GM23338 (cell line): ENCODE data around the gene STARD3. TPM values are rescaled to one million over a fixed set of nuclear protein-coding genes. Genes with fewer than 3 reads are reported as not detected.

Experiments
- ATAC-seq: fragments of 200-7000 bp; cut with Tn5 transposase; 3 replicates; pipeline ENCODE4 v1.9.1; 2020
- DNase-seq: peaks from one replicate; pipeline ENCODE4 v3.0.0-alpha.2; 2015; ENCODE audit warnings: low spot score
- H2AFZ ChIP-seq: fragments of 200-600 bp; sonication (generic); 2 replicates; pipeline ENCODE4 v1.8.0; 2016; ENCODE audit warnings: antibody characterized with exemption, mild to moderate bottlenecking, moderate library complexity
- H3F3A ChIP-seq: fragments of 200-600 bp; sonication (generic); replicated peaks from 2 replicates; pipeline ENCODE4 v1.8.0; 2017; ENCODE audit warnings: antibody characterized with exemption, mixed run types, low read depth
- H3K27ac ChIP-seq: fragments of 200-600 bp; sonication (generic); 2 replicates; pipeline ENCODE4 v1.6.1; 2016; ENCODE audit warnings: low read depth
- H3K27me3 ChIP-seq: fragments of 200-600 bp; sonication (generic); 2 replicates; pipeline ENCODE4 v1.8.0; 2016; ENCODE audit warnings: mild to moderate bottlenecking, mixed run types, moderate library complexity; ENCODE audit not compliant: insufficient read depth
- H3K36me3 ChIP-seq: fragments of 200-600 bp; sonication (generic); 2 replicates; pipeline ENCODE4 v1.8.0; 2016; ENCODE audit warnings: mild to moderate bottlenecking; ENCODE audit not compliant: insufficient read depth
- H3K4me1 ChIP-seq: fragments of 200-600 bp; sonication (generic); 2 replicates; pipeline ENCODE4 v1.8.0; 2016; ENCODE audit warnings: mild to moderate bottlenecking, moderate library complexity; ENCODE audit not compliant: insufficient read depth
- H3K4me2 ChIP-seq: fragments of 200-600 bp; sonication (generic); 2 replicates; pipeline ENCODE4 v1.7.1; 2017; ENCODE audit warnings: mixed run types
- H3K4me3 ChIP-seq: fragments of 200-600 bp; sonication (generic); 2 replicates; pipeline ENCODE4 v1.6.1; 2016; ENCODE audit warnings: mixed run types
- H3K79me2 ChIP-seq: fragments of 200-600 bp; sonication (generic); replicated peaks from 2 replicates; pipeline ENCODE4 v1.8.0; 2017; ENCODE audit warnings: mild to moderate bottlenecking; ENCODE audit not compliant: insufficient read depth
- H3K9me2 ChIP-seq: fragments of 200-600 bp; sonication (generic); 2 replicates; pipeline ENCODE4 v1.8.0; 2017; ENCODE audit not compliant: insufficient read depth
- H4K20me1 ChIP-seq: fragments of 200-600 bp; sonication (generic); replicated peaks from 2 replicates; pipeline ENCODE4 v1.8.0; 2017; ENCODE audit warnings: mild to moderate bottlenecking; ENCODE audit not compliant: insufficient read depth
- H3K27ac Mint-ChIP-seq: 2 replicates; pipeline ENCODE4 v1.8.0; 2020; ENCODE audit warnings: inconsistent platforms, mild to moderate bottlenecking, moderate library complexity, mixed read lengths
- H3K27me3 Mint-ChIP-seq: 3 replicates; pipeline ENCODE4 v1.8.0; 2022; ENCODE audit warnings: low read depth, mild to moderate bottlenecking, moderate library complexity, mixed read lengths, inconsistent platforms; ENCODE audit not compliant: insufficient read depth, poor library complexity
- H3K36me3 Mint-ChIP-seq: 3 replicates; pipeline ENCODE4 v1.8.0; 2021; ENCODE audit warnings: low read depth, mild to moderate bottlenecking, inconsistent platforms, moderate library complexity, mixed read lengths
- H3K4me1 Mint-ChIP-seq: 3 replicates; pipeline ENCODE4 v1.8.0; 2020; ENCODE audit warnings: mild to moderate bottlenecking, inconsistent platforms, mixed read lengths
- H3K4me3 Mint-ChIP-seq: 3 replicates; pipeline ENCODE4 v1.8.0; 2021; ENCODE audit warnings: moderate library complexity, mild to moderate bottlenecking, inconsistent platforms, mixed read lengths
- H3K9me3 Mint-ChIP-seq: 3 replicates; pipeline ENCODE4 v1.8.0; 2020; ENCODE audit warnings: moderate library complexity, mild to moderate bottlenecking, inconsistent platforms, mixed read lengths
- CREB1 ChIP-seq: fragments of 250-450 bp; sonication (Bioruptor Pico); IDR thresholded peaks from 2 replicates; pipeline ENCODE4 v1.5.0; 2020; ENCODE audit warnings: low read depth, mild to moderate bottlenecking, moderate library complexity
- EZH2 ChIP-seq: fragments of 200-600 bp; sonication (generic); IDR thresholded peaks from one replicate; pipeline ENCODE4 v1.8.0; 2017; ENCODE audit warnings: antibody characterized with exemption, mild to moderate bottlenecking, low read depth; ENCODE audit not compliant: unreplicated experiment
- EZH2phosphoT487 ChIP-seq: fragments of 200-600 bp; sonication (generic); IDR thresholded peaks from one replicate; pipeline ENCODE4 v1.8.1; 2018; ENCODE audit warnings: antibody characterized with exemption; ENCODE audit not compliant: unreplicated experiment
- JUNB ChIP-seq: IDR thresholded peaks from one replicate; pipeline ENCODE4 v1.6.1; 2016; ENCODE audit warnings: antibody characterized with exemption; ENCODE audit not compliant: unreplicated experiment
- NANOG ChIP-seq: IDR thresholded peaks from 2 replicates; pipeline ENCODE4 v1.6.1; 2016; ENCODE audit warnings: antibody characterized with exemption, borderline replicate concordance
- POLR2AphosphoS5 ChIP-seq: IDR thresholded peaks from 2 replicates; pipeline ENCODE4 v1.6.1; 2016; ENCODE audit warnings: antibody characterized with exemption, low read depth
- STAT1 ChIP-seq: IDR thresholded peaks from one replicate; pipeline ENCODE4 v1.6.1; 2016; ENCODE audit warnings: antibody characterized with exemption; ENCODE audit not compliant: unreplicated experiment
- ZNF114 ChIP-seq: fragments of 250-450 bp; sonication (Bioruptor Pico); IDR thresholded peaks from 2 replicates; pipeline ENCODE4 v1.5.0; 2020; ENCODE audit warnings: mild to moderate bottlenecking, moderate library complexity
- ZNF331 ChIP-seq: fragments of 250-450 bp; sonication (Bioruptor Pico); IDR thresholded peaks from 2 replicates; pipeline ENCODE4 v1.5.0; 2020; ENCODE audit warnings: low read depth, mild to moderate bottlenecking, moderate library complexity
- polyA plus RNA-seq: library from polyadenylated mRNA; unstranded; fragments of >200 nt; fragmentation: Nextera tagmentation; extraction: Ambion mirVana; gene quantifications from 2 replicates; pipeline ENCODE4 v1.2.1, GENCODE V29; 2016
- total RNA-seq: library from RNA; depleted of rRNA; stranded (reverse); fragments of >200 nt; shearing (Covaris generic); gene quantifications from 2 replicates; pipeline ENCODE4 v1.2.3, GENCODE V29; 2014
- TF ChIP-seq, protein P1 (sequence below), 2 experiments: fragments of 200-600 bp in 1 of 2; sonication (generic) in 1 of 2; conservative IDR thresholded peaks; 2 replicates each; pipeline versions ENCODE4 v1.5.1 to v1.6.1; 2016 to 2017; ENCODE audit warnings: antibody characterized with exemption in 2 of 2, low read depth in 2 of 2, mild to moderate bottlenecking in 2 of 2, moderate library complexity in 1 of 2
- TF ChIP-seq, protein P2 (sequence below): fragments of 250-450 bp; sonication (Bioruptor Pico); IDR thresholded peaks from 2 replicates; pipeline ENCODE4 v1.5.0; 2020; ENCODE audit warnings: mild to moderate bottlenecking, moderate library complexity
- TF ChIP-seq, protein P3 (sequence below): IDR thresholded peaks from one replicate; pipeline ENCODE4 v1.6.1; 2018; ENCODE audit warnings: antibody characterized with exemption; ENCODE audit not compliant: unreplicated experiment
- TF ChIP-seq, protein P4 (sequence below): IDR thresholded peaks from 2 replicates; pipeline ENCODE4 v1.6.1; 2016; ENCODE audit warnings: antibody characterized with exemption

Gene STARD3
- total and polyA plus RNA-seq, 2 experiments from 2014 or later = 26.4 to 53.3 TPM

DNA sequence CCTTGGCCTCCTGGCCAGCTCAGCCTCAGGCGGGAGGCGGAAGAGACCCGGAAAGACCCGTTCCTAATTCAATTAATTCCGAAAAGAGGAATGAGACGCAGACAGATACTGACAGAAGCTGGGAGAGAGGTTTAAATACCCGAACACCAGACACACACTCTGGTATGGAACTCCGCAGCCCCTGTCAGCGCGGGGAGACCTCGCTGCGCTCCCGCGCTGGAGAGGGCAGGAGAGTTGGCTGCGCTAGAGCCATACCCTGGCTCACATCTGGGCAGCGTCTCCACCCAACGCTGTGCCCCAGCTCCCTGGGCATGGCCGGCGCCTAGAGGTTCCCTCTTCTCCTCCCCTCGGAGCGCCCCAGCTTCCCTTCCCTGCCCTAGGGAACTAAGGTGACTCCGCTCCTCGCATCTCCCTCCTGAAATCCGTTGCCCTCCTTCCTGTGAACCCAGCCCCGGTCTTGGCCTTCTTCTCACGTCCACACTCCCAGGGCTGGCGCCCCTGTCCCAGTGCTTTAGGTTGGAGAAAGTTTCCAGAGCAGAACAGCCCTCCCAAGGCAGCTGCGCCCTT lies 37.2 kb upstream of the STARD3 start:
- Histone ChIP-seq H3K4me3 (peak overlapping the region; percentile 36), H4K20me1 (peaks cover 19% of the 10 kb centered on the region), H3K36me3 (no peaks in the 10 kb centered on the region), H3K27me3 (peaks cover 100% of the 10 kb centered on the region), H2AFZ (no peak overlapping the region), H3F3A (peaks cover 60% of the 10 kb centered on the region), H3K79me2 (no peaks in the 10 kb centered on the region), H3K9me2 (no peaks in the 10 kb centered on the region), H3K4me1 (peaks cover 78% of the 10 kb centered on the region), H3K4me2 (peak overlapping the region; percentile 72), H3K27ac (no peak overlapping the region)
- ATAC-seq (peak; percentile 4), DNase-seq (peak; percentile 58)
- H3K36me3 Mint-ChIP-seq = no peaks in the 10 kb centered on the region
- peaks cover 99% of the 10 kb centered on the region for H3K27me3 Mint-ChIP-seq
- no peaks in the 10 kb centered on the region for H3K9me3 Mint-ChIP-seq
- peaks cover 67% of the 10 kb centered on the region for H3K4me1 Mint-ChIP-seq
- TF ChIP-seq EZH2phosphoT487 (no peak), CREB1 (no peak), POLR2AphosphoS5 (no peak), NANOG (no peak), ZNF114 (CRISPR knock-in tag) (no peak), JUNB (no peak), EZH2 (no peak), STAT1 (no peak), ZNF331 (no peak)
- TF ChIP-seq, protein P1, sequence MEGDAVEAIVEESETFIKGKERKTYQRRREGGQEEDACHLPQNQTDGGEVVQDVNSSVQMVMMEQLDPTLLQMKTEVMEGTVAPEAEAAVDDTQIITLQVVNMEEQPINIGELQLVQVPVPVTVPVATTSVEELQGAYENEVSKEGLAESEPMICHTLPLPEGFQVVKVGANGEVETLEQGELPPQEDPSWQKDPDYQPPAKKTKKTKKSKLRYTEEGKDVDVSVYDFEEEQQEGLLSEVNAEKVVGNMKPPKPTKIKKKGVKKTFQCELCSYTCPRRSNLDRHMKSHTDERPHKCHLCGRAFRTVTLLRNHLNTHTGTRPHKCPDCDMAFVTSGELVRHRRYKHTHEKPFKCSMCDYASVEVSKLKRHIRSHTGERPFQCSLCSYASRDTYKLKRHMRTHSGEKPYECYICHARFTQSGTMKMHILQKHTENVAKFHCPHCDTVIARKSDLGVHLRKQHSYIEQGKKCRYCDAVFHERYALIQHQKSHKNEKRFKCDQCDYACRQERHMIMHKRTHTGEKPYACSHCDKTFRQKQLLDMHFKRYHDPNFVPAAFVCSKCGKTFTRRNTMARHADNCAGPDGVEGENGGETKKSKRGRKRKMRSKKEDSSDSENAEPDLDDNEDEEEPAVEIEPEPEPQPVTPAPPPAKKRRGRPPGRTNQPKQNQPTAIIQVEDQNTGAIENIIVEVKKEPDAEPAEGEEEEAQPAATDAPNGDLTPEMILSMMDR (conservative IDR thresholded peaks at IDR 0.05; ENCODE audit: low read depth in 2 of 2) = no peak
- TF ChIP-seq, protein P2, sequence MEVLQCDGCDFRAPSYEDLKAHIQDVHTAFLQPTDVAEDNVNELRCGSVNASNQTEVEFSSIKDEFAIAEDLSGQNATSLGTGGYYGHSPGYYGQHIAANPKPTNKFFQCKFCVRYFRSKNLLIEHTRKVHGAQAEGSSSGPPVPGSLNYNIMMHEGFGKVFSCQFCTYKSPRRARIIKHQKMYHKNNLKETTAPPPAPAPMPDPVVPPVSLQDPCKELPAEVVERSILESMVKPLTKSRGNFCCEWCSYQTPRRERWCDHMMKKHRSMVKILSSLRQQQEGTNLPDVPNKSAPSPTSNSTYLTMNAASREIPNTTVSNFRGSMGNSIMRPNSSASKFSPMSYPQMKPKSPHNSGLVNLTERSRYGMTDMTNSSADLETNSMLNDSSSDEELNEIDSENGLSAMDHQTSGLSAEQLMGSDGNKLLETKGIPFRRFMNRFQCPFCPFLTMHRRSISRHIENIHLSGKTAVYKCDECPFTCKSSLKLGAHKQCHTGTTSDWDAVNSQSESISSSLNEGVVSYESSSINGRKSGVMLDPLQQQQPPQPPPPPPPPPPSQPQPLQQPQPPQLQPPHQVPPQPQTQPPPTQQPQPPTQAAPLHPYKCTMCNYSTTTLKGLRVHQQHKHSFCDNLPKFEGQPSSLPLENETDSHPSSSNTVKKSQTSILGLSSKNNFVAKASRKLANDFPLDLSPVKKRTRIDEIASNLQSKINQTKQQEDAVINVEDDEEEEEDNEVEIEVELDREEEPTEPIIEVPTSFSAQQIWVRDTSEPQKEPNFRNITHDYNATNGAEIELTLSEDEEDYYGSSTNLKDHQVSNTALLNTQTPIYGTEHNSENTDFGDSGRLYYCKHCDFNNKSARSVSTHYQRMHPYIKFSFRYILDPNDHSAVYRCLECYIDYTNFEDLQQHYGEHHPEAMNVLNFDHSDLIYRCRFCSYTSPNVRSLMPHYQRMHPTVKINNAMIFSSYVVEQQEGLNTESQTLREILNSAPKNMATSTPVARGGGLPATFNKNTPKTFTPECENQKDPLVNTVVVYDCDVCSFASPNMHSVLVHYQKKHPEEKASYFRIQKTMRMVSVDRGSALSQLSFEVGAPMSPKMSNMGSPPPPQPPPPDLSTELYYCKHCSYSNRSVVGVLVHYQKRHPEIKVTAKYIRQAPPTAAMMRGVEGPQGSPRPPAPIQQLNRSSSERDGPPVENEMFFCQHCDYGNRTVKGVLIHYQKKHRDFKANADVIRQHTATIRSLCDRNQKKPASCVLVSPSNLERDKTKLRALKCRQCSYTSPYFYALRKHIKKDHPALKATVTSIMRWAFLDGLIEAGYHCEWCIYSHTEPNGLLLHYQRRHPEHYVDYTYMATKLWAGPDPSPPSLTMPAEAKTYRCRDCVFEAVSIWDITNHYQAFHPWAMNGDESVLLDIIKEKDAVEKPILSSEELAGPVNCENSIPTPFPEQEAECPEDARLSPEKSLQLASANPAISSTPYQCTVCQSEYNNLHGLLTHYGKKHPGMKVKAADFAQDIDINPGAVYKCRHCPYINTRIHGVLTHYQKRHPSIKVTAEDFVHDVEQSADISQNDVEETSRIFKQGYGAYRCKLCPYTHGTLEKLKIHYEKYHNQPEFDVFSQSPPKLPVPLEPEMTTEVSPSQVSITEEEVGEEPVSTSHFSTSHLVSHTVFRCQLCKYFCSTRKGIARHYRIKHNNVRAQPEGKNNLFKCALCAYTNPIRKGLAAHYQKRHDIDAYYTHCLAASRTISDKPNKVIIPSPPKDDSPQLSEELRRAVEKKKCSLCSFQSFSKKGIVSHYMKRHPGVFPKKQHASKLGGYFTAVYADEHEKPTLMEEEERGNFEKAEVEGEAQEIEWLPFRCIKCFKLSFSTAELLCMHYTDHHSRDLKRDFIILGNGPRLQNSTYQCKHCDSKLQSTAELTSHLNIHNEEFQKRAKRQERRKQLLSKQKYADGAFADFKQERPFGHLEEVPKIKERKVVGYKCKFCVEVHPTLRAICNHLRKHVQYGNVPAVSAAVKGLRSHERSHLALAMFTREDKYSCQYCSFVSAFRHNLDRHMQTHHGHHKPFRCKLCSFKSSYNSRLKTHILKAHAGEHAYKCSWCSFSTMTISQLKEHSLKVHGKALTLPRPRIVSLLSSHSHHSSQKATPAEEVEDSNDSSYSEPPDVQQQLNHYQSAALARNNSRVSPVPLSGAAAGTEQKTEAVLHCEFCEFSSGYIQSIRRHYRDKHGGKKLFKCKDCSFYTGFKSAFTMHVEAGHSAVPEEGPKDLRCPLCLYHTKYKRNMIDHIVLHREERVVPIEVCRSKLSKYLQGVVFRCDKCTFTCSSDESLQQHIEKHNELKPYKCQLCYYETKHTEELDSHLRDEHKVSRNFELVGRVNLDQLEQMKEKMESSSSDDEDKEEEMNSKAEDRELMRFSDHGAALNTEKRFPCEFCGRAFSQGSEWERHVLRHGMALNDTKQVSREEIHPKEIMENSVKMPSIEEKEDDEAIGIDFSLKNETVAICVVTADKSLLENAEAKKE (CRISPR knock-in tag) = no peak
- TF ChIP-seq, protein P3, sequence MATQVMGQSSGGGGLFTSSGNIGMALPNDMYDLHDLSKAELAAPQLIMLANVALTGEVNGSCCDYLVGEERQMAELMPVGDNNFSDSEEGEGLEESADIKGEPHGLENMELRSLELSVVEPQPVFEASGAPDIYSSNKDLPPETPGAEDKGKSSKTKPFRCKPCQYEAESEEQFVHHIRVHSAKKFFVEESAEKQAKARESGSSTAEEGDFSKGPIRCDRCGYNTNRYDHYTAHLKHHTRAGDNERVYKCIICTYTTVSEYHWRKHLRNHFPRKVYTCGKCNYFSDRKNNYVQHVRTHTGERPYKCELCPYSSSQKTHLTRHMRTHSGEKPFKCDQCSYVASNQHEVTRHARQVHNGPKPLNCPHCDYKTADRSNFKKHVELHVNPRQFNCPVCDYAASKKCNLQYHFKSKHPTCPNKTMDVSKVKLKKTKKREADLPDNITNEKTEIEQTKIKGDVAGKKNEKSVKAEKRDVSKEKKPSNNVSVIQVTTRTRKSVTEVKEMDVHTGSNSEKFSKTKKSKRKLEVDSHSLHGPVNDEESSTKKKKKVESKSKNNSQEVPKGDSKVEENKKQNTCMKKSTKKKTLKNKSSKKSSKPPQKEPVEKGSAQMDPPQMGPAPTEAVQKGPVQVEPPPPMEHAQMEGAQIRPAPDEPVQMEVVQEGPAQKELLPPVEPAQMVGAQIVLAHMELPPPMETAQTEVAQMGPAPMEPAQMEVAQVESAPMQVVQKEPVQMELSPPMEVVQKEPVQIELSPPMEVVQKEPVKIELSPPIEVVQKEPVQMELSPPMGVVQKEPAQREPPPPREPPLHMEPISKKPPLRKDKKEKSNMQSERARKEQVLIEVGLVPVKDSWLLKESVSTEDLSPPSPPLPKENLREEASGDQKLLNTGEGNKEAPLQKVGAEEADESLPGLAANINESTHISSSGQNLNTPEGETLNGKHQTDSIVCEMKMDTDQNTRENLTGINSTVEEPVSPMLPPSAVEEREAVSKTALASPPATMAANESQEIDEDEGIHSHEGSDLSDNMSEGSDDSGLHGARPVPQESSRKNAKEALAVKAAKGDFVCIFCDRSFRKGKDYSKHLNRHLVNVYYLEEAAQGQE = no peak
- TF ChIP-seq, protein P4, sequence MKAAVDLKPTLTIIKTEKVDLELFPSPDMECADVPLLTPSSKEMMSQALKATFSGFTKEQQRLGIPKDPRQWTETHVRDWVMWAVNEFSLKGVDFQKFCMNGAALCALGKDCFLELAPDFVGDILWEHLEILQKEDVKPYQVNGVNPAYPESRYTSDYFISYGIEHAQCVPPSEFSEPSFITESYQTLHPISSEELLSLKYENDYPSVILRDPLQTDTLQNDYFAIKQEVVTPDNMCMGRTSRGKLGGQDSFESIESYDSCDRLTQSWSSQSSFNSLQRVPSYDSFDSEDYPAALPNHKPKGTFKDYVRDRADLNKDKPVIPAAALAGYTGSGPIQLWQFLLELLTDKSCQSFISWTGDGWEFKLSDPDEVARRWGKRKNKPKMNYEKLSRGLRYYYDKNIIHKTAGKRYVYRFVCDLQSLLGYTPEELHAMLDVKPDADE = no peak
- peak overlapping the region; percentile 30; the same call in 1 of the 3 replicates for H3K4me3 Mint-ChIP-seq
- H3K27ac Mint-ChIP-seq = no peak overlapping the region
